Smooth muscle cell (in vitro differentiated cells): Measurements from ENCODE around the gene FLT3LG. TPM values are rescaled to one million over a fixed set of nuclear protein-coding genes. Genes with fewer than 3 reads are reported as not detected.

Source experiments
- DNase-seq: peaks from one replicate; lab custom pipeline; 2025; ENCODE audit not compliant: unreplicated experiment; lab: John Stamatoyannopoulos, UW
- H2AFZ ChIP-seq: fragments of 200-600 bp; sonication (generic); 2 replicates; pipeline ENCODE4 v1.6.0; 2016; ENCODE audit warnings: antibody characterized with exemption, low read depth, mild to moderate bottlenecking
- H3F3A ChIP-seq: fragments of 200-600 bp; sonication (generic); 2 replicates; pipeline ENCODE4 v1.6.0; 2017; ENCODE audit warnings: antibody characterized with exemption, low read depth
- H3K27ac ChIP-seq: fragments of 200-600 bp; sonication (generic); 2 replicates; pipeline ENCODE4 v1.5.1; 2016; ENCODE audit warnings: low read depth, mild to moderate bottlenecking
- H3K27me3 ChIP-seq: fragments of 200-600 bp; sonication (generic); 2 replicates; pipeline ENCODE4 v1.6.1; 2016; ENCODE audit warnings: low read depth, mild to moderate bottlenecking
- H3K36me3 ChIP-seq: fragments of 200-600 bp; sonication (generic); 2 replicates; pipeline ENCODE4 v1.5.1; 2016; ENCODE audit warnings: low read depth
- H3K4me1 ChIP-seq: fragments of 200-600 bp; sonication (generic); 2 replicates; pipeline ENCODE4 v1.5.1; 2016; ENCODE audit warnings: low read depth
- H3K4me2 ChIP-seq: fragments of 200-600 bp; sonication (generic); 2 replicates; pipeline ENCODE4 v1.6.0; 2016; ENCODE audit warnings: mild to moderate bottlenecking
- H3K4me3 ChIP-seq: fragments of 200-600 bp; sonication (generic); 2 replicates; pipeline ENCODE4 v1.5.1; 2016; ENCODE audit warnings: mild to moderate bottlenecking
- H3K79me2 ChIP-seq: fragments of 200-600 bp; sonication (generic); 2 replicates; pipeline ENCODE4 v1.6.0; 2016; ENCODE audit warnings: low read depth, mild to moderate bottlenecking
- H3K9ac ChIP-seq: fragments of 200-600 bp; sonication (generic); 2 replicates; pipeline ENCODE4 v1.6.0; 2016; ENCODE audit warnings: low read depth
- H3K9me3 ChIP-seq: fragments of 200-600 bp; sonication (generic); replicated peaks from 2 replicates; pipeline ENCODE4 v1.5.1; 2016; ENCODE audit warnings: low read depth
- H4K20me1 ChIP-seq: fragments of 200-600 bp; sonication (generic); 2 replicates; pipeline ENCODE4 v1.6.0; 2016; ENCODE audit warnings: low read depth
- CTCF ChIP-seq: fragments of 200-600 bp; sonication (generic); IDR thresholded peaks from 2 replicates; pipeline ENCODE4 v1.5.1; 2017; ENCODE audit warnings: borderline replicate concordance, mild to moderate bottlenecking, antibody characterized with exemption; ENCODE audit not compliant: insufficient read depth, poor library complexity, severe bottlenecking
- WGBS: methylation state at CpG from one replicate; pipeline ENCODE4 v1.1.7; 2016; ENCODE audit warnings: low lambda C conversion rate; 5-methylcytosine and 5-hydroxymethylcytosine counted together
- polyA plus RNA-seq: library from polyadenylated mRNA; unstranded; fragments of >200 nt; fragmentation: Nextera tagmentation; extraction: Ambion mirVana; gene quantifications from 2 replicates; pipeline ENCODE4 v1.2.1, GENCODE V29; 2016
- total RNA-seq: library from RNA; depleted of rRNA; stranded (reverse); fragments of >200 nt; gene quantifications from 2 replicates; pipeline ENCODE4 v1.2.3, GENCODE V29; 2014

Gene FLT3LG
- total and polyA plus RNA-seq, 2 experiments from 2014 or later, result 0.45 to 2.0 TPM

GRCh38 chr19:49507803-49508494 is 33.9 kb downstream of the FLT3LG start:
- no peaks in the 10 kb centered on the region for H4K20me1 ChIP-seq
- no peaks in the 10 kb centered on the region for H3F3A ChIP-seq
- no peak overlapping the region for H2AFZ ChIP-seq
- H3K4me3 ChIP-seq, result no peak overlapping the region
- no peak overlapping the region for H3K4me2 ChIP-seq
- no peak for TF ChIP-seq CTCF
- DNase-seq, result no peak
- H3K27ac ChIP-seq, result no peak overlapping the region
- no peaks in the 10 kb centered on the region for H3K79me2 ChIP-seq
- H3K4me1 ChIP-seq, result peaks cover 12% of the 10 kb centered on the region
- no peak overlapping the region for H3K9ac ChIP-seq
- 64% methylated on average over 12 of the region's 12 CpGs for WGBS
- H3K36me3 ChIP-seq, result no peaks in the 10 kb centered on the region
- H3K27me3 ChIP-seq, result no peaks in the 10 kb centered on the region
- no peaks in the 10 kb centered on the region for H3K9me3 ChIP-seq

DNA sequence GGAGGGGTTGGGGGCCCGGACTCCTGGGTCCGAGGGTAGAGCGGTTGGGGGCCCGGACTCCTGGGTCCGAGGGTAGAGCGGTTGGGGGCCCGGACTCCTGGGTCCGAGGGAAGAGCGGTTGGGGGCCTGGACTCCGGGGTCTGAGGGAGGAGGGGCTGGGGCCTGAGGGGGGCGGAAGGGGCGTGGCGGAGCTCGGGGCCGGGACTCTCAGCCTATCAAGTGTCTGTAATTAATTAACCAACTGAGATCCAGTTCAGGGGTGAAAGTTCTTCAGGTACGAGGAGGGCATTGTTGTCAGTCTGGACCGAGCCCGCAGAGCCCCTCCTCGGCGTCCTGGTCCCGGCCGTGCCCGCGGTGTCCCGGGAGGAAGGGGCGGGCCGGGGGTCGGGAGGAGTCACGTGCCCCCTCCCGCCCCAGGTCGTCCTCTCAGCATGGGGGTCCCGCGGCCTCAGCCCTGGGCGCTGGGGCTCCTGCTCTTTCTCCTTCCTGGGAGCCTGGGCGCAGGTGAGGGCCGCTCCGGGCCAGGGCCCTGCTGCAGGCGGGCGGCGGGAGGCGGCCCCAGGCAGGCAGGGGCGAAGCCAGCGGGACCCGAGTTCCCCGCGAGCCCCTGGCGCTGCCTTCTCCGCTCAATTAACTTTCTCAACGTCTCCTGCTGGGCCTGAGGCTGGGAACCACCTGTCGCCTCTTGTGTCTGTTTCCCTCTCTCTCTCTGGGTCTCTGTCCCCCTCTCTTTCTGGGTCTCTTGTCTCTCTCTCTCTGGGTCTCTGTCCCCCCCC is 39.1 kb downstream of the FLT3LG start:
- Histone ChIP-seq H2AFZ (peak overlapping the region; percentile 86), H3K27ac (peak overlapping the region; percentile 43), H3F3A (no peaks in the 10 kb centered on the region), H3K79me2 (no peaks in the 10 kb centered on the region), H3K4me2 (peak overlapping the region; percentile 99), H3K4me1 (peaks cover 11% of the 10 kb centered on the region), H3K9me3 (no peaks in the 10 kb centered on the region), H3K9ac (peak overlapping the region; percentile 61), H3K4me3 (peak overlapping the region; percentile 95), H3K27me3 (no peaks in the 10 kb centered on the region), H4K20me1 (no peaks in the 10 kb centered on the region), H3K36me3 (no peaks in the 10 kb centered on the region)
- 2% methylated on average over 28 of the region's 50 CpGs for WGBS
- no peak for TF ChIP-seq CTCF
- DNase-seq, result no peak

- no peak for DNase-seq
- Histone ChIP-seq H3K4me1 (peaks cover 11% of the 10 kb centered on the region), H3K79me2 (no peaks in the 10 kb centered on the region), H3K9ac (peak overlapping the region; percentile 61), H3K4me2 (peak overlapping the region; percentile 99), H3K27me3 (no peaks in the 10 kb centered on the region), H3K27ac (no peak overlapping the region), H4K20me1 (no peaks in the 10 kb centered on the region), H3K9me3 (no peaks in the 10 kb centered on the region), H3F3A (no peaks in the 10 kb centered on the region), H3K4me3 (peak overlapping the region; percentile 95), H2AFZ (peak overlapping the region; percentile 86), H3K36me3 (no peaks in the 10 kb centered on the region)
- TF ChIP-seq CTCF, result no peak
- WGBS, result 52% methylated on average over 11 of the region's 12 CpGs
Observed at GRCh38 chr19:49513746-49514118, 39.7 kb downstream of the FLT3LG start.
